ENCODE data around the gene DNAJC27. TPM values are rescaled to one million over a fixed set of nuclear protein-coding genes. Genes with fewer than 3 reads are reported as not detected.

Gene DNAJC27
- total RNA-seq, 1 donor from 2014 or later = 5.5 TPM

- intact Hi-C loops (cut with micrococcal nuclease) = loop anchor here (10.0 kb wide), 1 partner anchor 352 kb away; no protein-coding TSS in a partner anchor
Observed at GRCh38 chr2:24926602-24927252, 45.0 kb downstream of the DNAJC27 start.

GRCh38 chr2:24926220-24926601 lies 45.5 kb downstream of the DNAJC27 start:
- intact Hi-C loops (cut with micrococcal nuclease) = loop anchor here (10.0 kb wide), 1 partner anchor 351 kb away; no protein-coding TSS in a partner anchor

- intact Hi-C loops (cut with micrococcal nuclease) = loop anchor here (10.0 kb wide), 1 partner anchor 351 kb away; no protein-coding TSS in a partner anchor
Observed at GRCh38 chr2:24925815-24926214, 45.9 kb downstream of the DNAJC27 start.

- intact Hi-C loops (cut with micrococcal nuclease) = loop anchor here (5.0 to 10.0 kb wide), 2 partner anchors 350 to 567 kb away; no protein-coding TSS in a partner anchor
Observed at GRCh38 chr2:24924732-24925131, 47.0 kb downstream of the DNAJC27 start.

- intact Hi-C loops (cut with micrococcal nuclease) = loop anchor here (5.0 to 10.0 kb wide), 2 partner anchors 349 to 567 kb away; no protein-coding TSS in a partner anchor
Observed at GRCh38 chr2:24924266-24924665, 47.5 kb downstream of the DNAJC27 start.

- intact Hi-C loops (cut with micrococcal nuclease) = loop anchor here (5.0 to 10.0 kb wide), 2 partner anchors 348 to 566 kb away; no protein-coding TSS in a partner anchor
Observed at GRCh38 chr2:24923106-24923505, 48.6 kb downstream of the DNAJC27 start.

GRCh38 chr2:24922556-24922955 lies 49.2 kb downstream of the DNAJC27 start:
- intact Hi-C loops (cut with micrococcal nuclease) = loop anchor here (5.0 to 10.0 kb wide), 2 partner anchors 348 to 565 kb away; no protein-coding TSS in a partner anchor

GRCh38 chr2:24920809-24921441 lies 50.8 kb downstream of the DNAJC27 start:
- intact Hi-C loops (cut with micrococcal nuclease) = loop anchor here (1.0 to 10.0 kb wide), 5 partner anchors 121 to 564 kb away; partner anchors contain the start of genes EFR3B and NCOA1

- intact Hi-C loops (cut with micrococcal nuclease) = loop anchor here (1.0 to 10.0 kb wide), 5 partner anchors 122 to 563 kb away; partner anchors contain the start of genes EFR3B and NCOA1
Observed at GRCh38 chr2:24920098-24920808, 51.5 kb downstream of the DNAJC27 start, which contains the start of gene ADCY3. TSS of gene ADCY3 (minus strand) at chr2:24920237. CDS start at chr2:24918987, 1,250 bp downstream.

GRCh38 chr2:24919506-24920097 lies 52.2 kb downstream of the DNAJC27 start:
- intact Hi-C loops (cut with micrococcal nuclease) = loop anchor here (1.0 to 10.0 kb wide), 7 partner anchors 52 to 562 kb away; partner anchors contain the start of genes DNAJC27, EFR3B and NCOA1

- intact Hi-C loops (cut with micrococcal nuclease) = loop anchor here (1.0 to 5.0 kb wide), 2 partner anchors 52 to 507 kb away; partner anchors contain the start of gene DNAJC27
Observed at GRCh38 chr2:24919037-24919505, 52.7 kb downstream of the DNAJC27 start.

GRCh38 chr2:24918326-24919036 lies 53.3 kb downstream of the DNAJC27 start:
- intact Hi-C loops (cut with micrococcal nuclease) = loop anchor here (1.0 to 5.0 kb wide), 2 partner anchors 53 to 506 kb away; partner anchors contain the start of gene DNAJC27

GRCh38 chr2:24917731-24918325 lies 53.9 kb downstream of the DNAJC27 start:
- intact Hi-C loops (cut with micrococcal nuclease) = loop anchor here (5.0 kb wide), 1 partner anchor 506 kb away; no protein-coding TSS in a partner anchor

GRCh38 chr2:24917086-24917485 lies 54.7 kb downstream of the DNAJC27 start:
- intact Hi-C loops (cut with micrococcal nuclease) = loop anchor here (5.0 kb wide), 1 partner anchor 505 kb away; no protein-coding TSS in a partner anchor

- intact Hi-C loops (cut with micrococcal nuclease) = loop anchor here (5.0 kb wide), 1 partner anchor 503 kb away; no protein-coding TSS in a partner anchor
Observed at GRCh38 chr2:24915796-24916195, 56.0 kb downstream of the DNAJC27 start.

GRCh38 chr2:24915175-24915574 lies 56.6 kb downstream of the DNAJC27 start:
- intact Hi-C loops (cut with micrococcal nuclease) = loop anchor here (5.0 kb wide), 1 partner anchor 503 kb away; no protein-coding TSS in a partner anchor

- intact Hi-C loops (cut with micrococcal nuclease) = loop anchor here (5.0 kb wide), 1 partner anchor 502 kb away; no protein-coding TSS in a partner anchor
Observed at GRCh38 chr2:24914713-24915112, 57.0 kb downstream of the DNAJC27 start.

GRCh38 chr2:24913911-24914310 lies 57.8 kb downstream of the DNAJC27 start:
- intact Hi-C loops (cut with micrococcal nuclease) = no loop called here

GRCh38 chr2:24912986-24913385 lies 58.8 kb downstream of the DNAJC27 start:
- intact Hi-C loops (cut with micrococcal nuclease) = no loop called here
